Stimulated activated CD8-positive, alpha-beta memory T cell treated with anti-CD3 and anti-CD28 coated beads, Interleukin-7, amount 100 ng/mL, for 1 hour (primary cell): ENCODE measurements around the gene RESP18.
"Not testable (repeated sequence)": the region's sequence is repeated elsewhere in the genome, so short reads cannot be mapped to it uniquely, and the experiment has no call there.

Experiments
- DNase-seq, 2 donors: peaks; one replicate each; pipeline ENCODE4 v3.0.0-alpha.2; 2020; ENCODE audit warnings: low read depth in 2 of 2

Gene RESP18

DNA sequence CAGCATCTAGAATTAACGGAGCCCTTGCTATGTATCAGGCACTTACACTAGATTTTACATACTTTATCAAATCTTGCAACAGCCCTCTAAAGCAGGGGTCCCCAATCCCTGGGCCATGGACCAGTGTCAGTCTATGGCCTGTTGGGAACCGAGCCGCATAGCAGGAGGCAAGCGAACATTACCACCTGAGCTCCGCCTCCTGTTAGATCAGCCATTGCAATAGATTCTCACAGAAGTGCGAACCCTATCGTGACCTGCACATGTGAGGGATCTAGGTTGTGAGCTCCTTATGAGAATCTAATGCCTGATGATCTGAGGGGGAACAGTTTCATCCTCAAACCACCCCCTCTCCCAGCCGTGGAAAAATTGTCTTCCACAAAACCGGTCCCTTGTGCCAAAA lies 39.9 kb downstream of the RESP18 start:
- DNase-seq: no peak

DNA sequence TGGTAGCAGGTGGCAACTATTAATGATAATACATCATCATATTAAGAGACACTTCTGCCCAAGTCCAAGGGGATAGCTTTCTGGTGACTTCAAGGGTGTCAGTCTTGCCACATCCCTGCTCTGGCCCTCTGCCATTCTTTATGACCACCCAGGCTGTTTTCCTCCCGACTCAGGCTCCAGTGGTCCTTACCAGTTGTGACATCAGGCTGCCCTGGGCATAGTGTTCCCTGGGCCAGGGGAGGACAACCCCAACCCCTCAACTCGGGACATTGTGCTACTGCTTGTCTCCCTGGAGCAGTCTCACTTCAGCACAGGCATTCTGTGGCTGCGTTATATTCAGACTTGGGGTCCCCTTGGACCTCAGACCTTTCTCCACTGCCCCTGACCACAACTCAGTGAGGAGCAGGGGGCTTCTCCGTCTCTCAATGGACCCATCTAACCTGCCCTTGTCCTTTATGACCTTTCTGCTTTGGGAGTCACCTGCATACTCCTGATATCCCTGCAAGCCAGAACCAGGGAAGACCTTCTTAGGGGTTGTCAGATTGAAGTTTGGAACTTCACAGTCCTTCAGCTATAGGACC lies 40.5 kb downstream of the RESP18 start:
- no peak for DNase-seq

DNA sequence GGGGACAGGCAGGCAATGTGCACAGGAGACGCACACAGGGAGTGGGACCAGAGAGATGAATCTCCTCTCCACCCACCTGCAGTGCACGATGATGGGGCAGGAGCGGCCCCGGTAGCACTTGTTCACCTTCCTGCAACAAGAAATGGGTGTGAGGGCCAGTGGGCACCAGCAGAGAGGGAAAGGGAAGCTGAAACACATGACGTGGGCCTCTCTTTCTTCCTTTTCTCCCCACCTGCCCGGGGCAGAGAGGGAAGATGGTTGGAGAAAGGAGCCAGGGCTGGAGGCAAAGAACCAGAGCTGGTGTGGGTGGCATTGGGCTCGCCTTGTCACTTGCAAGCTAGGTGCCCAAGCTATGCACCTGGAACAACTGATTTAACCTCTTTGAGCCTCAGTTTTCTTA lies 41.1 kb downstream of the RESP18 start:
- no peak for DNase-seq

DNA sequence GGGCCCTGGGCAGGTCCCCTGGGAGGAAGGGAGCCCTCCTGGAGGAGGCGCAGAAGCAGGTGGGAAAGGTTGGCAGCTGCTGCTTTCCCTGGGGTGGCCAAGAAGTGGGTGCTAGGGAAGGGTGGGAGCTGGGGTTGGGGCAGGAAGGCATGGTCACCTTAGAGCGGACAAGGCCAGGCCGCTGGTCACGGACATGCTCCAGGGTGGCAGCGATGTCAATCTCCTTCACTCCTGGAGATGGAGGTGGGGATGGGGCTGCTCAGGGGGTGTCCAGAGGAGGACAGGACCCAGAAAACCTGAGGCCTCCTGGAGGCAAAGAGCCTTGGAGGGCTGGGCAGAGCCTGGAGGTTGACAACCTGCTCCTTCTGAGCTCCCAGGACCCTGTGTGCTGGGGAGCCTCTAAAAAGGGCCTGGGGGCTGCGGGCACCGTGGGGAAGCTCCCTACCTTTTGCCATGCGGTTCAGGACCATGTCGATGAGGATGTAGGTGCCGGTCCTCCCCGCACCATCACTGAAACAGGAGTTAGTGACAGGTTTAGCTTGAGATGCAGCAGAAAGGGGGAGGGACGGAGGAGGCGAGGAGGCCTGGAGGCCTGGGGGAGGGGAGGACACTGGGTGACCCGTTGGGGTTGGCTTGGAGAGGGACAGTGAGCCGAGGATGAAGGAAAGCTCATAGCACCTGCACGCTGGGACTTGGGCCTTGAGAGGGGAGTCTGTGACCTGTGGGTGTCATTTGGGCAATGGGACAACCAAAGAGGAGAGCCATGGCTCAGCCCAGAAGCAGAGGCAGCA lies 42.0 kb downstream of the RESP18 start:
- DNase-seq: no peak

DNA sequence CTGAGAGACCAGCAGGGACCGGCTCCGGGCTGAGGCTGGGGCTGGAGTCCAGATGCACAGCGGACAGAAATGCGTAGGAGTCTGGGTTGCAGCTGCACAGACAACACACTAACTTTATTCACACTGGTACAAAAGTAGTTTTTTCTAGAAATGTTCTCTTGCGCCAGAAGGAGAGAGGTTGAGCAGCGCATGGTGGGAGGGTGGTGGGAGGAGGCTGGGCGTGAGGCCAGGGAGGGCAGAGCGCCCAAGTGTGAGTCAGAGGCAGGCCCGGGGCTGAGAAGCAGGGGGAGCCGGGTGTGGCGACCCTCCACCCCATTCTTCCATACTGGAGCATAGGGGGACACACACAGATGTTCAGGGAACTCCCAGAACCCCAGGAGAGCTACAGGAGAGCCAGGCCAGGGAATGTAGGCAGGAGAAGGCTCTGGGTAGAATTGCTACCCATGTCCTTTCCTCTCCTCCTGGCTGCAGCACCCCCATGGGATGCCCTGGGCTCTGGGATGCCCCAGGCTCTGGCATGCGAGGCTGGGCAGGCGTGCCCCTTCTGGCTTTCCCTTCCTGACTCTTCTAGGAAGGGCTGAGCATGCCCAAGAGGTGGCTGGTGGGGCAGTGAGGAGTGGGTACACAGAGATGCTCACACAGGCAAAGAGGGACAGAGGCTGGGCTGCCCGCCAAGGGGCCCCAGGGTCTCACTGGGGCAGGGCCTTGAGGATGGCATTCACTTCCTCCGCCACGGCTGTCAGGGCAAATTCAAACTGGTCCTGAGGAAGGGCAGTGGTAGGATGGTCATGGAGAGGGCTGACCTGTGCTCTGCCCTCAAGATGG lies 42.8 kb downstream of the RESP18 start:
- no peak for DNase-seq

DNA sequence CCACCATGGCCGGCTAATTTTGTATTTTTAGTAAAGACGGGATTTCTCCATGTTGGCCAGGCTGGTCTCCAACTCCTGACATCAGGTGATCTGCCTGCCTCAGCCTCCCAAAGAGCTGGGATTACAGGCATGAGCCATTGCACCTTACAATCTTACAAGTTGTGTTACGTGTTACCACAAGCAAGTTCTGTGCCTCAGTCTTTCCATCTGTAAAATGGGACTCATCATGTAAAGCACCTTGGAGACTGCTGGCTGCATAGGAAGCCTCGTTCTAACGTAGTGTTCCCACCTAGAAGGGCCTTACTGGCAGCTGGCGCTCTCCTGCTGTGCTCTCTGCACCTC lies 43.4 kb downstream of the RESP18 start:
- DNase-seq: no peak

DNA sequence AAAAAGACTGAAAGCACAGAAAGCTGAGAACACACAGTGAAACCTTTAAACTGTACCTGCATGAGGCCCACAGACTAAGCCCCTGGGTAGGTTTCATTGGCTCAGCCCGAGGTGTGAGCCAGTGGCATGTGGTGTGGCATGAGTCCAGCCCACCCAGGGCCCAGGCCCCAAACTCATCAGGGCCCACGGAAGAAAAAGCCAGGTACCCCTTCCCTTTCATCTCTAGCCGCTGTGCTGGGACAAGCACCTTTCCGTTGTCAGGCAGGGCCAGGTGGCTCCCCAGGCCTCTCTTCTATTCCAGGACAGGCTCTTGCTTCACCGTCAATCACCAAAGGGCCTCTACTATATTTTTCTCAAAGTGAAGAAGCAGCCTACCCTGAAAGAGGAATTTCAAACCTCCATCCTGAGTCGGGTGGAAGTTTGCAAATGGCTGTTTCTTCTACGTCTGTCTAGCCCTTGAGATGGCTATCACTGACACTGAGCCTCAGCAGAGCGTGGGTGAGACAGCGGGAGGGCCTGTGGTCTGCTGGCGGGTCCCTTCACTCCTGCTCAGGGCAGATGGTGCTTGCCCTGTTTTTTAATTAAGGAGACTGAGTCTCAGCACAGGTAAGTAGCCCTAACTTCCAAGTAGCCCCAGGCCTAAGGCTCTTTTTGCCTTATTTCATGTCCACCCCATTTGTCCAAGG lies 44.8 kb downstream of the RESP18 start:
- no peak for DNase-seq

DNA sequence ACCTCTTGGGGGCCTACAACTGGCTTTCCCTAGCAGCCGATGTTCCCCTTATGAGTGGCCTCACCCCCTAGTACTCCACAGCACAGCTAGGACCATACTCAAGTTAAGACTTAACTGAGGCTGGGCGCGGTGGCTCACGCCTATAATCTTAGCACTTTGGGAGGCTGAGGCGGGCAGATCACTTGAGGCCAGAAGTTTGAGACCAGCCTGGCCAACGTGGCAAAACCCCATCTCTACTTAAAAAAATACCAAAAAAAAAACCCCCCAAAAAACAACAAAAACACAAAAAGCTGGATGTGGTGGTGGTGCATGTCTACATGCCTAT lies 45.5 kb downstream of the RESP18 start:
- DNase-seq: not testable (repeated sequence)

DNA sequence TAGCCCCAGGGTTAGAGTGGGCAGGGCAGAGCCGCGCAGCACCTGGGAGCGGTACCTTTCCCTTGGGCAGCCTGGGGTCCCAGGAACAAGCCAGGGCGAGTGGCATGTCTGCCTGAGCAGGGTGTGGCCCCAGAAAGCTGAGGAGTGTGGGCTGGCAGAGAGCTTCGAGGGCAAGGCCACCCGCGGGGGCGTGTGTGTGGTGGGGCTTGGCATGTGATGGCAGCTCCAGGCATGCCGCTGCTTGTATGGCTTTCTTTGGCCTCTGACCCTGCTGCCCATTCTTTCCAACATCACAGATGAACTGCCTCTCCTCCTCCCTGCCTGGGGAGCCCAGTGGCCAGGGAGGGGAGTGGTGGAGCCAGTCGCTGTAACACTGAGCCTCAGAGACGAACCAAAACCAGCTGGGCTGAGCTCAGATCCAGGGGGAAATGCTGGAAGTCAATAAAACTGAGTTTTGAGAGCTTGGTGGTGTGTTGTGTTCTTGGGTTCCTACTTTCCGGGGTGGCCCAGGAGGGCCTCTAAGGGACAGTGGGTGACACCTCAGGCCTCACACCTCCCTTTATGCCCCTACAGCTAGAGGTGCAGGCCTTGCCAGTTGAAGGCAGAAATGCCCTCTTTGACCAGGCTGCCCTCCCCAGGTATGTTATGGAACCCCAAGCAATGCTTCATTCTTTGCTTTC lies 46.0 kb downstream of the RESP18 start:
- DNase-seq: no peak

DNA sequence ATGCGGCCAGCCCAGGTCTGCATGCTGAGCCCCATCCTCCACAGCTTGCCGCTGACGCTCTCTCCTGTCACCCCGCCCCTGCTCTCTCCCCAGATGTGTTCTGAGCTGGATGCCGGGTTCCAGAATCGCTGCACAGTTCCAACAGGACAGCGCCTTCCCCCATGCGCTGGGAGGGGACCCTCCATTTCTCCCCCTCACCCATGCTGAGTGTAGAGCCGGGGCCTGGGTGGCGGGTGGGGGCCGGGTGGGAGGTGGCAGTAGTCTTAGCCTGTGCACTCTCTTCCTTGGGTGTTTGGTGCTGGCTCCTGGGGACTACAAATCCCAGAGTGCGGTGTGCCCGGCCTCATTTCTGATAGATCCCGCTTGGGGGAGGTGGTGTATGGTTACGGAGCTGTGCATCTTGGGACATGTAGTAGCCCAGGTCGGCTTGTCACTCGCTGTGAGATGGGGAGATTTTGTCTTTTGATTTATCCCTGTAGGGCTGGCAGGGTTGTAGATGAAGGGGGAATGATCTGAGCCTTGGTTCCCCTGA lies 46.6 kb downstream of the RESP18 start:
- DNase-seq: no peak

DNA sequence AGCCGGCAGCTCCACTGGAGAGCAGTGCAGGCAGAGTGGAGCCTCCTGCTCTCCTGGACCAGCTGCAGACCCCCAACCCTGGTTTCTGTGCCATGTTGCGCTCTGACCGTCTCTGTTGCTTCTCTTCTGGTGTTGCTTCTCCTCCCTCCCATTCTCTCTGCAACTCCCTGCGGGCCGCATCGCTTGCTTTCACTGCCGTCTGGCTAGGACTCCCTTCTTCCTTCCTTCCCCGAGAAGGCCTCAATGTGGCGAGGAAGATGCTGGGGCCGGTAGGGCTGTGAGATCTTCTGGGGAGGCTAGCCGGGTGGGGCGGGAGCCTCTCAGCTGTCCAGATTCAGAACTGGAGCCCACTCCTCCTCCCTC lies 47.2 kb downstream of the RESP18 start:
- no peak for DNase-seq

DNA sequence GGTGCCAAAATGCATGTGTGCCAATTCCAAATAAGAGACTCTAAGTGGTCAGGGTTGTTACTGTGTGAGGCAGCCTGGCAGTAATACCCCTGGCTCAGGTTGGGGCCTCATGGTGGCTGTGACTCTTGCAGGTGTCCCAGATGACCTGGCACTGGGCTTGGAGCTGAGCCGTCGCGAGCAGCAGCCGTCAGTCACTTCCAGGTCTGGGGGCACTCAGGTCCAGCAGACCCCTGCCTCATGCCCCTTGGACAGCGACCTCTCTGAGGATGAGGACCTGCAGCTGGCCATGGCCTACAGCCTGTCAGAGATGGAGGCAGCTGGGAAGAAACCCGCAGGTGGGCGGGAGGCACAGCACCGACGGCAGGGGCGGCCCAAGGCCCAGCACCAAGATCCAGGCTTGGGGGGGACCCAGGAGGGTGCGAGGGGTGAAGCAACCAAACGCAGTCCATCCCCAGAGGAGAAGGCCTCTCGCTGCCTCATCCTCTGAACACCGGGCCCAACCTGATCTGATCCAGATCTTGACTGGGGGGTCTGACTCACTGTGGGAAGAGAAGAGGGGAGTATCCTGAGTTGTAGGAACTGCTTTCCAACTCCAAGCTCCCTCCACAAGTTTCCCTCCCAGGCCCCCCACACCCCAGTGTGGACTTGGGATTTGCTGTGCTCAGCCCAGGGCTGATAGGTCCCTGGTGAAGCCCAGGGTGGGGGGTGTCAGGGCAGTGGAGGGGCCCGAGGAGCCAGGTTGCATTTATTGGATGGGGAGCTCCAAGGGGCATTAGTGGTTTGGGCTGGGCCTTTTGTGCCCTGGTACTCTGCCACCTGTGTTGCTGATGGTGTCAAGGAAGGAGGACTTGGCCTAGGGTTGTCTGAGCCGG lies 47.8 kb downstream of the RESP18 start:
- DNase-seq: no peak

DNA sequence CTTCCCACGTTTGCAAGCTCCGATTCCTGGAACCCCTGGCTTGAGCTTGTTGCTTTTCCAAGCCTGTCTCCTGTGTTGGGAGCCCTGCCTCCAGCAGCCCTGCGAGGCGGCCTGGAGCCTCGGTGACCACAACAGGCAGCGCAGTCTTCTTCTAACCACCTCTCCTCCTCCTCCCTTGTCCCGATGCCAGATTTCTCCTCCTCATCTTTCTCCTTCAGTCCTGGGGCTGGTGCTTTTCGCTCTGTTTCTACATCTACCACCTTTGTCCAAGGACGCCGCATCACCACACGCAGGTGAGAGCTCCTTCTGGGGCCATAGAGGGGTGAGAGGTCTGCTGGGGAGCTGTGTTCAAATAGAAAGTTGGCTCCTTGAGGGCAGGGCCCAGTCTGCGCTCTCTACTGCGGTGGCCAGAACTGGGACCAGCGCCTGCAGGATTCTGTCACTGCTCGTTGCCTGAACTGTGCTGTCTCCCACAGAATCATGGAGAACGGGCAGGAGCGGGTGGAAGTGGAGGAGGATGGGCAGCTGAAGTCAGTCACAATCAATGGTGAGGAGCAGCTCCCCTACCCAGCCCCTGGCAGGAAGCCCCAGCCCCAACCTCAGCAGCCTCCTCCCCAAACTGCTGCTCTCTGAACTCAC lies 49.5 kb downstream of the RESP18 start:
- no peak for DNase-seq

DNA sequence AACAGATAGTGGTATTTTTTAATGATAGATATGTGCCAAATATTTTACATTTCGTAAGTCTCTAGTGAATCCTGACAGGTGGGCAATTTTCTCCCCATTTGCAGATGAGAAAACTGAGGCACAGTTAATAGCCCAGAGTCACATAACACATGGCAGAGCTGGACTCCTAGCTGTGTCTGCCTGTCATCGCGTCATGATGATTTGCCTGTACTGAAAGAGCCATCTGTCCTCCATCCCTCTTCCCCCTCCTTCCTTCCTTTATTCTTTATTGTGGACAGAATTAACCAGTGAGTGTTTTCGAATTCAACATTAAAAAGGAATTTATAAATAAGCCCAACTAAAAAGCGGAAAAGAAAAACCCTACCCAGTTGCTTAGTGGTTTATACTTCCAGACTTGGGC lies 50.2 kb downstream of the RESP18 start:
- DNase-seq: no peak

DNA sequence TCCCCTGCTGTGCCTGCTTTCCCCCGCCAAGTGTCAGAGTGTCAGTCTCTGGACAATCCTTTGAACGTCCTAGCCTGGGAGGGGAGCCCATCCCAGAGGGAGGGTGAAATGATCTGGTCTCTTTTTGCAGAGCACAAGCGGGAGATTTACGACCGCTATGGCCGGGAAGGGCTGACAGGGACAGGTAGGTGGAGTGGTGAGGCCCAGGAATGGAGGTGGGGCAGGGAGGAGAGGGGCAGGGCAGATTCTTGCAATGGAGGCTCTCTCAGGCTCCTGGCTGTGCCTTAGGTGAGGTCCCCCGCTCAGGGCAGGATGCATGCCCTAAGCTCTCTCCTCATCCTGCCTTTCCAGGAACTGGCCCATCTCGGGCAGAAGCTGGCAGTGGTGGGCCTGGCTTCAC lies 51.0 kb downstream of the RESP18 start:
- DNase-seq: no peak

DNA sequence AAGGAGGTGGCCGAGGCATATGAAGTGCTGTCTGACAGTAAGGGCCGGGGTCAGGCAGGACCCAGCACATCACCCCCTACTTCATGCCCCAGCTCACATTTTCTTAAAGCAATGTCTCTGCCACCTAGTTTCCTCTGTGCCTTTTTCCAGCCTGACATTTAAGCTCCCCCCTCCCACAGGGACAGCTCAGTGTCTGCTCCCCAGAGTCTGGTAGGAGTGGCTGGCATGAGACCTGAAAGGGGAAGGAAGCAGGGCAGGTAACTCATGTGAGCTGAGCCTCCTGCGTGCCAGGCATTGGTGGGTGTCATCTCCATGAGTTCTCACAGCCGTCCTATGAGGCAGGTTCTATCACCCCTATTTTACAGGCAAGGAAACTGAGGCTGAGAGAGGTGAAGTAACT lies 51.9 kb downstream of the RESP18 start:
- no peak for DNase-seq

DNA sequence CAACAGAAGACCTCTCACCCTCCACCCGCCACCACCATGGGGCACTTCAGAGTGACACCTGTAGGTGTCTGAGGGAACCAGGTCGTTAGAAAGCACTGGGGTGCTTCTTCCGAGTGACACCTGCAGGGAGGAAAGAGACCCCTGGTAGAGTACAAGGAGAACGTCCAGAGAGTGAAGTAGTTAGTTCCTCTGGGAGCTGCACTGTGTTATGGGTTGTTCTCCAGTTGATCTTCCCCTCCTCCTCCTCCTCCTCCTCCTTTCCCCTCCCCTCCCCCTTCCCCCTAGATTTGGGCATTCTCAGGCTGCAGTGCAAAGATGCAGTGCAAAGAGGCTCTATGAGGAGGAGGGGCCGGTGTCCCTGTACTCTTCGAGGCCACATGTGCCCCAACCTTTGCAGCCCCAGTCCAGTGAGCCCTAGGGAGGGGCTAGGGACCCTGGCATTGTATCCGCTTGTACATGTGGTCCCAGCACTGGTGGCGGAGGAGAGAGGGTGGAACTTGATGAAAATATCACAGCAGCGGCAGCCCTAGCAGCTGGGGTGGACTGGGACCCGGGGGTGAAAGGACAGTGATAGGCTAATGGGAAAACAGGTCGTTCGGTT lies 52.5 kb downstream of the RESP18 start:
- DNase-seq: no peak

DNA sequence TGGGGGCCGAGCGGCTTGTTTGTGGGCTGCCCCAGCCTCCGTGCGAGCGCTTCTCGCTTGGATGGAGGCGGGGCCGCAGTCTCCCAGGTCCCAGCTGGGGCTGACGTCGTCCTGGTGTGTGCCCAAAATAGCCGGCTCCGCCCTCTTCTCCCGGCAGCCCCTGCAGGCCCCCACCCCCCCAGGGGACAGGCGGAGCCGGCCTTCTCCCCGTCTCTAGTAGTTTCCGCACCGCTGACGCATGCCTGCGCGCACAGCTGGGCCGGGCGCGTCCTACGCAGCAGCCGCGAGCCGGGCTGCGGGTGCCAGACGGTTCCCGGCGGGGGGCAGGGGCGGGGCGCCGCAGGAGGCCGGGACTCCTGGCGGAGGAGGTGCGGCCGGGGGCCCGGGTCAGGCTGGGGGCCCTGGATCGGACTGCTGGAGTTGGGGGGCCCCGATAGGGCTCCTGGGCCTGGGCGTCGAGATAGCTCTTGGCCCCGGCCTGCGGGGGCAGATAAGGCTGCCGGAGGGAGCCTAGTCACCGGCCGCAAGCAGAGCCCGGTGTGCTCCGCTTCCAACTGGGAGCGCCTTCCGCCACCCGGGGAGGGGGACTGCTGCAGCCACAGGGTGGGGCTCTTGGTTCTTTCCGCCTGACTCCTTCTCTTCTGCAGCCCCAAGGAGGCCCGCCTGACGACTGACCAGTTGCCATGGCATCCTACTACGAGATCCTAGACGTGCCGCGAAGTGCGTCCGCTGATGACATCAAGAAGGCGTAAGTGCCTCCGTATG lies 53.2 kb downstream of the RESP18 start, which contains the start of gene DNAJB2:
DNAJB2 (plus strand) TSS at position 216 of the 765 bp plus-strand sequence; CDS start at position 684, 468 bp downstream.
- peak; percentile 96 to 97 for DNase-seq

DNA sequence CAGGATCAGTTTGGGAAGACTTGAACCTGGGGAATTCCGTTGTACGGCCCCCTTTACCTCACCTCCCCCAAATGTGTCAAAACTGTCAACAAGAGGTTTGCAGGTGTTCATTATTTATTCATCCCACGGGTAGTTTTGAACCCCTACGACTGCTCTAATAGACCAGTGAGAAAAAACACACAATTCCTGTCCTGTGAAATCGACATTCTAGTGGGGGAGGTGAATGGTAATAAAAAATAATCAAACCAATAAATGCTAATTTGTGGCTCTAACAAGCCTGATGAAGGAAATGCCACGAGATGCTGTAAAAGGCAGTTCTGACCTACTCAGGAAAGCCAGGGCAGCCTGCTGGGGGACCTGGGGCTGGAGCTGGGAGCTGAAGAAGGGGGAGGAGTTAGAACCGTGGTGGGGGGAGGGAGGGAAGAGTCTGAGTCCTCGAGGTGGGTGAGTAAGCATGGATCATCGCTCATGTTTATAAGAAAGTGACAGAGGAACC lies 53.8 kb downstream of the RESP18 start:
- no peak for DNase-seq
